ENCODE results near the gene DTX3.

Gene DTX3

GRCh38 chr12:57582440-57582839 is 22.2 kb upstream of the DTX3 start:
- in situ Hi-C loops (cut with HindIII; ENCODE audit: low sequenced_read_pairs): no loop called here

GRCh38 chr12:57583008-57583831 is 21.4 kb upstream of the DTX3 start:
- in situ Hi-C loops (cut with HindIII; ENCODE audit: low sequenced_read_pairs): no loop called here

DNA sequence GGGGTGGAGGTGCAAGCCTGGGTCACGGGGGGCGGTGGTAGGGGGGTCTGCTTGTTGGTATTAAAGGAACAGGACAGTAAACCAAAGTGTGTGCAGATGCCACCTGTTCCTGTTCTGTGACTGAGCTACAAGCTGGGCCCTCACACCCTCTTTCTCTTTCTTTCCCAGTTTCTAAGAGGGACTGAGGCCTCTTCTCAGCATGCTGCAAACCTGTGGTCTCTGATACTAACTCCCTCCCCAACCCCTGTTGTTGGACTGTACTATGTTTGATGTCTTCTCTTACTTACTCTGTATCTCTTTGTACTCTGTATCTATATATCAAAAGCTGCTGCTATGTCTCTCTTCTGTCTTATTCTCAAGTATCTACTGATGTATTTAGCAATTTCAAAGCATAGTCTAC is 20.6 kb upstream of the DTX3 start:
- in situ Hi-C loops (cut with HindIII; ENCODE audit: low sequenced_read_pairs): no loop called here

DNA sequence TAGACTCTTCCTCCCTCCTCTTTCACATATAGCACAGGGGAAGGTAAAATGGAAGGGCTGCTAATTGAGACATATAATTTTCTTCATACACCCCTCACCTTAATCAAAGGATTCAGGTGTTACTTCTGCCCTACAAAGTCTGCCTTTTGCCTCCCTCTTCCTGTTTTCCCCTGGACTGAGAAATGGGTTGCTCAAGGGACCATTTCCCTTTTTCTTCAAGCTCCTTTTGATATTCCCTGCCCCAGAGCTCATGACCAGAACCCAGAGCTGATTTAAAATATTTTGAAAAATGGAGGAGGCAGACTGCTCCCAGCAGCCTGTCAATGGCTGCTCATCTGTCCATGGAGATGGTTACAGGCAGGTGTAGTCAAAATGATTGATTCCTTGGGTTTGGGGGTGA is 19.9 kb upstream of the DTX3 start:
- in situ Hi-C loops (cut with HindIII; ENCODE audit: low sequenced_read_pairs): loop anchor here (5.0 kb wide), 1 partner anchor 43 kb away; no protein-coding TSS in a partner anchor

DNA sequence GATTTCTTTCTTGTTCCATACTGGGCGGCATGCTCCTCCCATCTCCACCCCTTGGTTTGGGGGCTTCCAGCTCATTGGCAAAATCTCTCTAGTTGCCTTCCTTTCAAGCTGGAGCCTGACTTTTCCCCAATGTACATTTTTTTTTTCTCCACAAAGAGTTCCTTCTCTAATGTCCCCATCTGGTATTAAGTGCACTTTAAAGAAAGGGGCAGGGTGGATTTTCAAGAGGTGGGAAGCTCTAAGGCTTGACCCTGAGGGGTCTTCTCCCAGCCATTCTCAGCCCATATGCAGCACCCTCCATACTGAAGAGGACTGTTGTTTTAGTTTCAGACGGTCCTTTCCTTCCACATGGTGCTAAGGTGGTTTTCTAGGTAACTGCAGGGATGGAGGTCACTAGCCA is 19.5 kb upstream of the DTX3 start:
- in situ Hi-C loops (cut with HindIII; ENCODE audit: low sequenced_read_pairs): loop anchor here (5.0 kb wide), 1 partner anchor 42 kb away; no protein-coding TSS in a partner anchor

- in situ Hi-C loops (cut with HindIII; ENCODE audit: low sequenced_read_pairs): loop anchor here (5.0 kb wide), 1 partner anchor 41 kb away; no protein-coding TSS in a partner anchor
These were observed 18.5 kb upstream of the DTX3 start for GRCh38 chr12:57586128-57586527.

DNA sequence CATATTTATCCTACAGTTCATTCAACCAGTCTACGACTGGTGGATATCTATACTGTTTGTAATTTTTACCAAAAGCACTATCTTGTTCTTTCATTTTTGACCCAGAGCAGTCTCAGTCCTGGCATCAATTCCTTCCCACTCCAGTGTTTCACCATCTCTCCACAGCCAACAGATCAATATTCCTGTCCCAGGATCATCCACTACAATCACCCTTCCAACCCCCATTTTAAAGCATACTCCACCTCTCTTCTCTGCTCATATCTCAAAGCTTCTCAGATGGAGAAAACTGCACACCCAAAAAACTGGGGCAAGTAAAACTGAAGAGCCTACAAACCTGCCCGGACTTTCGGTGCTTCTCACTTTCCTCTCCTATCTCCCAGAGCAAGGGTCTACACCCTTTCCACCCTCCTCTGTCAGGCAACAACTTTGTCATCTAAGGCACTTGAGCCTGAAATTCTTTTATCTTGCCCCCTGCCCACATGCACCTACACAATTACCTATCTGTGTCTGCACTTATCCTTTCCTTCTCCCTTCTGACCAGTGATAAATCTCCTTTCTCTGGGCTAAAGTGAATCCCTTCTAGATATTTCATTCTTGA is 17.7 kb upstream of the DTX3 start:
- in situ Hi-C loops (cut with HindIII; ENCODE audit: low sequenced_read_pairs): loop anchor here (5.0 kb wide), 1 partner anchor 40 kb away; no protein-coding TSS in a partner anchor

DNA sequence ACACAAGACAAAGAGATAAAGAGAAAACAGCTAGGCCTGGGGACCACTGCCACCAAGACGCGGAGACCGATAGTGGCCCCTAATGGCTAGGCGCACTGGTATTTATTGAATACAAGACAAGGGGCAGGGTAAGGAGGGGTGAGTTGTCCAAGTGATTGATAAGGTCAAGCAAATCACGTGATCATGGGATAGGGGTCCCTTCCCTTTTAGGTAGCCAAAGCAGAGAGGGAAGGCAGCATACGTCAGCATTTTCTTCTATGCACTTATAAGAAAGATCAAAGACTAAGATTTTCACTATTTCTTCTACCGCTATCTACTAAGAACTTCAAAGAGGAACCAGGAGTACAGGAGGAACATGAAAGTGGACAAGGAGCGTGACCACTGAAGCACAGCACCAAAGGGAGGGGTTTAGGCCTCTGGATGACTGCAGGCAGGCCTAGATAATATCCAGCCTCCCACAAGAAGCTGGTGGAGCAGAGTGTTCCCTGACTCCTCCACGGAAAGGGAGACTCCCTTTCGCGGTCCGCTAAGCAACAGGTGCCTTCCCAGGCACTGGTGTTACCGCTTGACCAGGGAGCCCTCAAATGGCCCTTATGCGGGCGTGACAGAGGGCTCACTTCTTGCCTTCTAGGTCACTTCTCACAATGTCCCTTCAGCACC is 15.5 kb upstream of the DTX3 start:
- in situ Hi-C loops (cut with HindIII; ENCODE audit: low sequenced_read_pairs): loop anchor here (5.0 kb wide), 1 partner anchor 38 kb away; no protein-coding TSS in a partner anchor

DNA sequence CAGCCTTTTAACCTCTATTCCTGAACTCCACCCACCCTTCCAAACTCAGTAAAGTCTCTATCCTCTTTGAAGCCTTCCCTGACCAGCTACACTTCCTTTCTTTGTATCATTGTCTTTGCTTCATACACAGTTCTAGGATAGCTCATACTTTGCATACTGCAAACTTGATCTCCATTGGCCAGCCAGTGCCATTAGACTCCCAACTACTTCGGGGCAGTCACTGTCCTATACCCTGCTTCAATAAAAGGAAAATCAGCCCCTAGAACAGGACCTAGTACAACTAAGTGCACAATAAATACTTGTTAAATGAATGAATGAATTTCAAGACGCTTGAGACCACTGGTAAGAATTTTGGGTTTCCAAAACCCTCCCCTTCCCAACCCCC is 14.2 kb upstream of the DTX3 start:
- in situ Hi-C loops (cut with HindIII; ENCODE audit: low sequenced_read_pairs): no loop called here

- in situ Hi-C loops (cut with HindIII; ENCODE audit: low sequenced_read_pairs): no loop called here
These were observed 13.5 kb upstream of the DTX3 start, which contains the start of gene PIP4K2C for GRCh38 chr12:57590864-57591781. Gene PIP4K2C (plus strand): TSS chr12:57591192. CDS start chr12:57591290, 98 bp downstream.

DNA sequence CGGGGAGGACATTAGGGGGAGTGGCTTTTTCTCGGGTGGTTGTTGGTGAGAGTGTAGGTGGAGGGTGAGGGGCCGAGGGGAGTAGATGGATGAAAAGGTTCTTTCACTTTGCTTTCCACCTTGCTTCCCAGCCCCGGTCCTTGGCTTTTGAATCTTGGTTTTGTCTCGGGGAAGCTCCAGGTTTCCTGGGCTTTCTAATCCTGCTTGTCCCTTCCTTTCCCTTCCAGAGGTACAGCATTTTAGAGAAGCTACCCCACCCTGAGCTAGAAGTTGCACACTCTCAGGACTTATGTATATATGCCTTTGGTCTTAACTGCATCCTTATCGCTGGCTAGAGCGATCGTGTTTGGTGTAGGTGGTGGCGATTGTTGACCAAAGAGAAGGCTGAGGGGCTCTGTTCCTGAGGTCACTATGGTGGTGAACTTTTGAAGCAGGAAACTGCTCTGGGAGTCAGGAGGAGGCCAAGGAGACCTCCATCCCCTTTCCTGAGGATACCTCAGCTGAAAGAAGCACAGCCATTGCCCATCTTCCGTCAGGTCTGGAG is 12.8 kb upstream of the DTX3 start:
- in situ Hi-C loops (cut with HindIII; ENCODE audit: low sequenced_read_pairs): no loop called here

DNA sequence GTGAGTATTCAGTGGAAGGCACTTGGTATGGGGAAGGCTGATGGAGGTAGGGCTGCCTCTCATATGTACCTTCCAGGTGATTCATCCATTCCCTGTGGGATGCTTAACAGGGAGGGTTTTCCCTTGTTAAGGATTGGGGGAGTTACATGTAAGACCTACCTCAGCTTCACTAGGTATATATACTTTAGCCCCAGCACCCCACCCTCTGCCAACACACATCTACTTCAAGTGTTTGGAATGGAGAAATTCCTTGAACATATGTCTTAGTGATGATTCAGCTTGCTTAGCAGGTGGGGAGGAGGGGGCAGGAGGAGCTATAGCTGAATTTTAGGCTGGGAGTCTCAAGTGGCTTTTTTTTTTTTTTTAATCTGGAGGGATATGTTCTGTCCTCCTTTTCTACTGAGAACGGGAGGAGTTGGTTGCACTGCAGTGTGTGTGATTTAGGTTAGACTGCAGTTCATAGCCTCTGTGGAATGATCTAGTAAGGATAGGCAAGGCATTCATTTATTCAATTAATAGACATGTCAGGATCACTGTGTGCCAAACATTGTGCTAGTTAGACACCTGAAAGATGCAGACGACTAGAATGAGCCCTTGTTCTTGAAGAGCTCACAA is 12.0 kb upstream of the DTX3 start:
- in situ Hi-C loops (cut with HindIII; ENCODE audit: low sequenced_read_pairs): no loop called here

DNA sequence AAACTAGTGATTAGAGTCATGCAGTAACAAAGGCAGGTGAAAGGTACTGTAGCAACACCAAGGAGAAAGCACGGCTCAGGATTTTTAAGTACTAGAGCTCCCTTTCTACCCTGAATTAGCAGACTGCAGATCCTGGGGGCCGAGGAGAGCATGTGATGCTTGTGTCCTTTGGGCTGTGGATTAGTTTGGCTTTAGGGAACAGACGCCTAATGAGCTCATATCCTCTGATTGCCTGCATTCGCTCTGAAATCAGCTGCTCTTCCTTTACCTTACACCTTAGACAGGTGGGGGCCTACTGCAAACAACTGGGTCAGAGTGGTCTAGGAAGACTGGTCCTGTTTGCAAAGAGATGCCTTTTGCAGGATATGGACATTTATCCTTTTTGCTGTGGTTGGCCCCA is 11.4 kb upstream of the DTX3 start:
- in situ Hi-C loops (cut with HindIII; ENCODE audit: low sequenced_read_pairs): no loop called here

GRCh38 chr12:57600395-57600794 is 4.2 kb upstream of the DTX3 start:
- in situ Hi-C loops (cut with HindIII; ENCODE audit: low sequenced_read_pairs): no loop called here

DNA sequence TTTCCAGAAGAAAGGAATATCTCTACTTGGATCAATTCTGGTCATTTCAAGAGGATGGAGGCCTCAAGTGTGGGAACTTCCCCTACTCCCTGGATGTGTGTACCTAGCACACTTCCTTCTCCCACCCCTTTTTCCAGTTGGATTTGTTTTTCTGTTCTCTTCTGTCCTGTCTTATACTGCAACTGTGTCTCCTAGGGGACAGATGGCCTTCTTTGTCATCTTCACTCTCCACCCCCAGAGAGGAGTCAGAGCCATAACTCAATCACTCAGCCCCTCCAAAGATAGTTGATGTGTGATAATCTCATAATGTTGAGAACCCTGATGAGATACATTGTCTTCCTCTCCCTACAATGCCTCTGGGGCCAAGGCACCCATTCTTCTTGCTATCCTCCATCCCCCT is 2.1 kb upstream of the DTX3 start:
- in situ Hi-C loops (cut with HindIII; ENCODE audit: low sequenced_read_pairs): no loop called here

GRCh38 chr12:57603324-57603723 is 1.3 kb upstream of the DTX3 start:
- in situ Hi-C loops (cut with HindIII; ENCODE audit: low sequenced_read_pairs): no loop called here

DNA sequence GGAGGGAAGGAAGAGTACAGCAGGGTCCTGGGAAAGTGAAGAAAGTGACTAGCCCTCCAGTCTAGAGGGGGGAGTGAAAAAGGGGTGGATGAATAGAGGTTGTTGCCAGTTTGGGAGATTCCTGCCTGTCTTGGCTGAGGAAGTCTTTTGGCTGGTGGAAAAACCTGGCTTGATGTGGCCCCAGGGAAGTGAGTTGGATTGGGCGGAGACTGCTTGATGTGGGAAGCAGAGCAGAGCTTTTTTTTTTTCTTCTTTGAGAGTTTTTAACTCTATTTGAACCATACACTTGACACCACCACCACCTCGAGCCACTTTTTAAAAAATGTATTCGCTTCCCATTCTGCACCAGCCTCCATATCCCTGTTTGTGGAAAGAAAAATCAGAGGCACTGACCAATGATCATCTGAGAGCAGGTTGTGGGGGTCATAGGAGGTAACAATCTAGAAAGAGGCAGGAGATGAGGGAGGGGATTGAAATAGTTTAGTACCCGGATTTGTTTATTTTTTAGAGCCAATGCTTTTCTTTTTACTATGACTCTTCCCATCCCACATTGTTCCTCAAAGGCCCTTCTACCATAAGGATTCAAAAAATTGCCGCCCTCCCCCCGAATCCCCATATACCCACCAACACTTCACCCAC is 690 bp upstream of the DTX3 start:
- in situ Hi-C loops (cut with HindIII; ENCODE audit: low sequenced_read_pairs): no loop called here

DNA sequence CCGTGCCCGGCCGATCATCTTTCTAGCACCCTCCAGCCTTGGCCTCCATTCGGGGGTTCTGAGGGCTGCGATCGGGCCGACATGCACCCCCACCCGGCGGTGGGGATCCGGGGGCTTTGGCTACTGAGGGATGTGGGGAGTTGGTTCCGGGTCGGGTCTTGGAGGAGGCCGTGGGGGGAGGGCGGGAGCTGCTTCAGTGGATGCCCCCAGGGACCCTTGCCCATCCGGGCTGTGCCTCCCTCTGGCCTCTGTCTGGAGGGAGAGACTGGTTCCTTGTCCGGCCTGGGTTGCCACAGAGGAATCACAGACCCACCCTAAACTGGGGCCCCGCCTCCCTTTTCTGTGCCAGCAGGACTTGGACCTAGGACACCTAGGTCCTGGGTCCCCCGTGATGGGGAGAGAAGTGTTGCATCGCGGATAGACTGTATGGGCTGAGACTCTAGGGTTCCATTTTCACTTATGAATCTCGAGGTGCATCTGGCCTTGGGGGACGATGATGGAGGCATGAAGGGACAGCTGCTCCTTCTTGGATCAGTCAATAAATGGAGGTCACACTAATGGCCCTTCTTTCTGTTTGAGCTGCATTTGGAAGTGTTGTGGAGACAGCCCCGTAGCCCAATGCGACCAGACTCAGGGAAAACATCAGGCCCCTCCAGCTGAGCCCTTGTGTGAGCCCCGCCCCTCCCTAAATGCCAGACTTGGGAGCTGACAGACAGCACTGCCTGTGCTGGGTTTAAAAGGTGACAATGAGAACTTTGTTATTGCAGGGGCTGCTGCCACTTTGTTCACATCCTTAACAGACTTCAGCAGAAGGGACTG is 577 bp downstream of the DTX3 start:
- in situ Hi-C loops (cut with HindIII; ENCODE audit: low sequenced_read_pairs): no loop called here

Measured in endothelial cell of hepatic sinusoid (primary cell).